MCF 10A (cell line): Measurements from ENCODE around the gene PROC. TPM values are rescaled to one million over a fixed set of nuclear protein-coding genes. Genes with fewer than 3 reads are reported as not detected.

ENCODE experiments used
- BruUV-seq: library from RNA; stranded (reverse); fragments of 400-500 nt; replicated peaks from 2 replicates; lab custom pipeline; 2021; lab: Mats Ljungman, UMichigan
- CTCF ChIA-PET: fragments of 300-600 bp; sonication (Branson Sonifier 250); formaldehyde crosslinking; extraction: SDS; loops from one replicate; lab custom pipeline; 2021; ENCODE audit warnings: antibody characterized with exemption, inconsistent platforms; lab: Yijun Ruan, JAX
- POLR2A ChIA-PET: fragments of 300-600, 350-650 bp; sonication (Branson Sonifier 250); formaldehyde crosslinking; extraction: SDS; loops from one replicate; lab custom pipeline; 2020; ENCODE audit warnings: antibody characterized with exemption, inconsistent platforms; lab: Yijun Ruan, JAX
- DNase-seq: peaks from one replicate; pipeline ENCODE4 v3.0.0-alpha.2; 2018; ENCODE audit not compliant: unreplicated experiment
- H3K27ac Mint-ChIP-seq: one replicate; pipeline ENCODE4 v1.8.0; 2022; ENCODE audit warnings: mild to moderate bottlenecking, low read depth, mixed read lengths; ENCODE audit not compliant: unreplicated experiment
- H3K27me3 Mint-ChIP-seq: one replicate; pipeline ENCODE4 v1.8.0; 2022; ENCODE audit warnings: mixed read lengths; ENCODE audit not compliant: insufficient read depth, unreplicated experiment
- H3K36me3 Mint-ChIP-seq: one replicate; pipeline ENCODE4 v1.8.0; 2022; ENCODE audit warnings: mild to moderate bottlenecking, moderate library complexity, mixed read lengths; ENCODE audit not compliant: insufficient read depth, unreplicated experiment
- H3K4me1 Mint-ChIP-seq: one replicate; pipeline ENCODE4 v1.8.0; 2022; ENCODE audit warnings: mixed read lengths; ENCODE audit not compliant: insufficient read depth, unreplicated experiment
- H3K4me3 Mint-ChIP-seq: one replicate; pipeline ENCODE4 v1.8.0; 2022; ENCODE audit warnings: mild to moderate bottlenecking, moderate library complexity, mixed read lengths; ENCODE audit not compliant: unreplicated experiment
- H3K9me3 Mint-ChIP-seq: one replicate; pipeline ENCODE4 v1.8.0; 2022; ENCODE audit warnings: mixed read lengths; ENCODE audit not compliant: unreplicated experiment
- intact Hi-C: fragments of 100-400 bp; cut with micrococcal nuclease; formaldehyde crosslinking; loops from 2 replicates; pipeline ENCODE4 v1.14.1; 2022
- total RNA-seq: library from RNA; stranded (reverse); gene quantifications from 2 replicates; pipeline ENCODE4 v1.2.3, GENCODE V29; 2022
- TF ChIP-seq, protein P1 (sequence below): fragments of 200-600 bp; IDR thresholded peaks from one replicate; pipeline ENCODE4 v1.8.0; 2022; ENCODE audit warnings: antibody characterized with exemption, mild to moderate bottlenecking; ENCODE audit not compliant: unreplicated experiment

The PROC gene
- total RNA-seq, 1 experiment from 2014 or later, result not detected

DNA sequence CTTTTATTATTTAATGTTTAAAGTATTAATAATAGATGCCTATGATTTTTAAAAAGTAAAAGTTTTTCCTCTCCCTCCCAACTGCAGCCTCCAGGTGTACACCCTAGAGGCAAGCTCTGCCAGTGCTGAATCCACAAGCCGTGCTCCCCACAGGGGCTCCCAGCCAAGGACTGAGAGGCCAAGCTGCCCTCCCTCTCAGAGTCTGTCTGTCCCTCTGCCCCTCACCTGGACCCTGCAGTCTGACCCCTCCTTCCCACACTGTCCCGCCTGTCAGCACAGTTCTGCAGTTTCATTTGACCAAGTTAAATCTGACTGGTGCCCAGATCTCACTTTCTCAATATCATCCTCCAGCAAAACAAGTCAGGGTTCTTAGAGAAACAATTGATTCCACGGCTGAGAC is 14.8 kb upstream of the PROC start:
- Mint-ChIP-seq H3K36me3 (peaks cover 1% of the 10 kb centered on the region), H3K4me1 (peaks cover 41% of the 10 kb centered on the region), H3K9me3 (no peaks in the 10 kb centered on the region), H3K27me3 (no peaks in the 10 kb centered on the region), H3K4me3 (no peak overlapping the region), H3K27ac (no peak overlapping the region)
- intact Hi-C loops, result no loop called here
- CTCF ChIA-PET, result interaction anchor here (1.0 kb wide), 1 partner anchor 206 kb away, joined by 3 read pairs; no protein-coding TSS in a partner anchor
- BruUV-seq, result no TSS peak
- DNase-seq, result no peak
- POLR2A ChIA-PET, result interaction anchor here (0.7 to 7.0 kb wide), 2 partner anchors 10 to 104 kb away, joined by 3 to 57 read pairs; no protein-coding TSS in a partner anchor
- TF ChIP-seq, protein P1, sequence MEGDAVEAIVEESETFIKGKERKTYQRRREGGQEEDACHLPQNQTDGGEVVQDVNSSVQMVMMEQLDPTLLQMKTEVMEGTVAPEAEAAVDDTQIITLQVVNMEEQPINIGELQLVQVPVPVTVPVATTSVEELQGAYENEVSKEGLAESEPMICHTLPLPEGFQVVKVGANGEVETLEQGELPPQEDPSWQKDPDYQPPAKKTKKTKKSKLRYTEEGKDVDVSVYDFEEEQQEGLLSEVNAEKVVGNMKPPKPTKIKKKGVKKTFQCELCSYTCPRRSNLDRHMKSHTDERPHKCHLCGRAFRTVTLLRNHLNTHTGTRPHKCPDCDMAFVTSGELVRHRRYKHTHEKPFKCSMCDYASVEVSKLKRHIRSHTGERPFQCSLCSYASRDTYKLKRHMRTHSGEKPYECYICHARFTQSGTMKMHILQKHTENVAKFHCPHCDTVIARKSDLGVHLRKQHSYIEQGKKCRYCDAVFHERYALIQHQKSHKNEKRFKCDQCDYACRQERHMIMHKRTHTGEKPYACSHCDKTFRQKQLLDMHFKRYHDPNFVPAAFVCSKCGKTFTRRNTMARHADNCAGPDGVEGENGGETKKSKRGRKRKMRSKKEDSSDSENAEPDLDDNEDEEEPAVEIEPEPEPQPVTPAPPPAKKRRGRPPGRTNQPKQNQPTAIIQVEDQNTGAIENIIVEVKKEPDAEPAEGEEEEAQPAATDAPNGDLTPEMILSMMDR, result no peak

GRCh38 chr2:127404466-127405254 is 13.6 kb upstream of the PROC start:
- ChIA-PET CTCF (interaction anchor here (1.0 to 1.1 kb wide), 2 partner anchors 9 to 207 kb away, joined by 3 to 4 read pairs; no protein-coding TSS in a partner anchor), POLR2A (interaction anchor here (0.8 to 7.0 kb wide), 3 partner anchors 9 to 16 kb away, joined by 3 to 57 read pairs (median 3); no protein-coding TSS in a partner anchor)
- TF ChIP-seq, protein P1, result no peak
- H3K9me3 Mint-ChIP-seq, result no peaks in the 10 kb centered on the region
- DNase-seq, result no peak
- H3K4me1 Mint-ChIP-seq, result peaks cover 32% of the 10 kb centered on the region
- no TSS peak for BruUV-seq
- no peak overlapping the region for H3K4me3 Mint-ChIP-seq
- H3K36me3 Mint-ChIP-seq, result no peaks in the 10 kb centered on the region
- no peaks in the 10 kb centered on the region for H3K27me3 Mint-ChIP-seq
- no peak overlapping the region for H3K27ac Mint-ChIP-seq
- intact Hi-C loops, result no loop called here

DNA sequence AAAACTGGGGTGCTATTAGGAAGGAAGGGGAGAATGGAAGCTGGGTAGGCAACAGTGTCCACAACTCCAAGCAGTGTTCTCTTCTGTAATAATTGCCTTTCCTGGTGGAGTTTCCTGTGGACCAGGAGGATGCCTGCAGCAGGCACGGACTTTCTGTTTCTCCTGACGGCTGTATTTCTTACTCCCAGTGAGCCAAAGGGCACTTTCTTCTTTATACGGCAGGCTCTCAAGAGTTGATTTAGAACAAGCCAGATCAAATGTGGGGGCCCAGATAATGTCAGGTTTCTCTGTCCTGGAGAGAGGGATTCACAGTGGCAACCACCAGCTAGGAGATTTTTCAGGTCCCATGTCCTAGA is 13.0 kb upstream of the PROC start:
- Mint-ChIP-seq H3K27me3 (no peaks in the 10 kb centered on the region), H3K4me1 (peaks cover 32% of the 10 kb centered on the region), H3K4me3 (no peak overlapping the region), H3K27ac (no peak overlapping the region), H3K36me3 (no peaks in the 10 kb centered on the region), H3K9me3 (no peaks in the 10 kb centered on the region)
- no peak for DNase-seq
- ChIA-PET CTCF (interaction anchor here (1.1 kb wide), 1 partner anchor 8 kb away, joined by 4 read pairs; no protein-coding TSS in a partner anchor), POLR2A (interaction anchor here (0.8 to 7.0 kb wide), 2 partner anchors 8 to 15 kb away, joined by 3 to 57 read pairs; no protein-coding TSS in a partner anchor)
- intact Hi-C loops, result no loop called here
- no TSS peak for BruUV-seq
- TF ChIP-seq, protein P1, result no peak

GRCh38 chr2:127406454-127406853 is 11.8 kb upstream of the PROC start:
- peaks cover 27% of the 10 kb centered on the region for H3K4me1 Mint-ChIP-seq
- H3K27me3 Mint-ChIP-seq, result no peaks in the 10 kb centered on the region
- intact Hi-C loops, result no loop called here
- TF ChIP-seq, protein P1, result no peak
- ChIA-PET POLR2A (interaction anchor here (1.0 kb wide), 1 partner anchor 20 kb away, joined by 3 read pairs; no protein-coding TSS in a partner anchor), CTCF (interaction anchor here (0.6 to 0.7 kb wide), 4 partner anchors 9 to 122 kb away, joined by 3 to 4 read pairs (median 3); no protein-coding TSS in a partner anchor)
- no peak for DNase-seq
- no peaks in the 10 kb centered on the region for H3K9me3 Mint-ChIP-seq
- no peak overlapping the region for H3K4me3 Mint-ChIP-seq
- BruUV-seq, result no TSS peak
- H3K36me3 Mint-ChIP-seq, result no peaks in the 10 kb centered on the region
- H3K27ac Mint-ChIP-seq, result no peak overlapping the region
